HUES6 (cell line): ENCODE measurements around the gene TMEFF2.

ENCODE experiments used
- H3K27ac ChIP-seq: 2 replicates; pipeline ENCODE4 v1.7.0; 2013; ENCODE audit warnings: low read depth, mild to moderate bottlenecking, low read length, inconsistent platforms
- H3K27me3 ChIP-seq: 2 replicates; pipeline ENCODE4 v1.6.1; 2013; ENCODE audit warnings: low read length; ENCODE audit not compliant: control insufficient read depth, insufficient read depth
- H3K36me3 ChIP-seq: 2 replicates; pipeline ENCODE4 v1.6.1; 2013; ENCODE audit warnings: low read length; ENCODE audit not compliant: control insufficient read depth, insufficient read depth
- H3K4me1 ChIP-seq: 2 replicates; pipeline ENCODE4 v1.6.1; 2013; ENCODE audit warnings: low read length; ENCODE audit not compliant: control insufficient read depth, insufficient read depth
- H3K4me3 ChIP-seq: 2 replicates; pipeline ENCODE4 v1.5.1; 2013; ENCODE audit warnings: low read depth, low read length
- H3K9ac ChIP-seq: one replicate; pipeline ENCODE4 v1.6.1; 2013; ENCODE audit warnings: mild to moderate bottlenecking, low read length
- H3K9me3 ChIP-seq: 2 replicates; pipeline ENCODE4 v1.6.1; 2013; ENCODE audit warnings: low read depth, low read length; ENCODE audit not compliant: control insufficient read depth, insufficient read depth

TMEFF2 gene

DNA sequence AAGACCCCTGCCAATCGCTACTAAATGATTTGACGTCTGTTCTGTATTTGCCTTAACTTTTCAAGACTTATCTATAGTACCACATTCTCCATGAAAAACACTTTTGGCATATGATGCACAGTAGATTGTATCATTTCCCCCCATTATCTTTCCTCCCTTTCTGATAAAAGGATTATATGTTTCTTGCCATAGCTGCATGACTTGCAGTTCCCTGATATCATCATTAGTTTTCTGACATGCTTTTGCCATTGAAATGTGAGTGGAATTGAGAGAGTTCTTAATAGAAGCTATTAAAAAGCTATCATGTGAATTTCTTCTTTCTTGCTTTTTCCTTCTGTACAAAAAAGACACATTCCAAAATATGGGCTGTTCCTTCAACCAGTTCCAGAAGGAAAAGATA lies 130.3 kb downstream of the TMEFF2 start:
- Histone ChIP-seq H3K4me1 (no peaks in the 10 kb centered on the region), H3K9me3 (no peaks in the 10 kb centered on the region), H3K27me3 (no peaks in the 10 kb centered on the region), H3K4me3 (no peak overlapping the region), H3K36me3 (no peaks in the 10 kb centered on the region), H3K9ac (no peak overlapping the region), H3K27ac (no peak overlapping the region)

GRCh38 chr2:192060161-192060560 lies 134.6 kb downstream of the TMEFF2 start:
- H3K27me3 ChIP-seq: no peaks in the 10 kb centered on the region
- no peak overlapping the region for H3K27ac ChIP-seq
- H3K36me3 ChIP-seq: no peaks in the 10 kb centered on the region
- H3K4me1 ChIP-seq: no peaks in the 10 kb centered on the region
- no peak overlapping the region for H3K4me3 ChIP-seq
- no peaks in the 10 kb centered on the region for H3K9me3 ChIP-seq
- H3K9ac ChIP-seq: no peak overlapping the region

DNA sequence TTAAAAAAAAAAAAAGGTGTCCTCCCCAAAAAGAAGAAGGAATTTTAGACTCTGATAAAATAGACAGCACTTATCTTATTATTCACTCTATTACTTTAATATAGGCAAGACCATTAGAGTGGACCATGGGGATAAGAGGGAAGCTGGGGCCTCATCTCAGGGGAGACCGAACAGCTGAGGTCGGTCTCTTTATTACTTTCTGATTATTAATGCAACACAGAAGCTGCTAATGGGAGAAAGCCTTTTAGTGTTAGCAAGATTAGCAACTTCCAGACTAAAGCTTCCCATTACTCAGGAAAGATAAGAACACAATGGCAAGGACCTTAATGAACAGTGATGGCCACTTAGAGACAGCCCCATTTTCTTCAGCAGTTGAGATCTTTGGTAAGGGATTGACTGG lies 135.5 kb downstream of the TMEFF2 start:
- Histone ChIP-seq H3K27ac (no peak overlapping the region), H3K36me3 (no peaks in the 10 kb centered on the region), H3K9me3 (no peaks in the 10 kb centered on the region), H3K4me3 (no peak overlapping the region), H3K9ac (no peak overlapping the region), H3K4me1 (no peaks in the 10 kb centered on the region), H3K27me3 (no peaks in the 10 kb centered on the region)

DNA sequence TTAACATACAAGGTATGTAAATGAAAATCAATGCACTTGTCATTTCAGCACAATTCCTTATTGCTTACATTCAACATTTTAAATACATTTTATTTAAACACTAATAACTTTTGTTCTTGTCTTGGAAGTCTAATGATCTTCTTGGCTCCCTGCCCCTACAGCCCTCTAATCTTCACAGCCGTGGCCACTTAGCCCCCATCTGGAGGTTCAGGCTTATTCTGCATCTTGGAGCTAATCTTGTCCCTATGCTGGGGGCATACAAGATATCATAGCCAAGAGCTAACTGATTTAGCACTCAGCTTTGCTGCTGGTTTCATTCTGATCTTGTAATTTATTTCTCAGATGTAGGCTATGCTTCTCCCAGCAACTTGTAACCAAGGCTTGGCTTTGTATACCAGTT lies 140.8 kb downstream of the TMEFF2 start:
- H3K9me3 ChIP-seq: no peaks in the 10 kb centered on the region
- no peaks in the 10 kb centered on the region for H3K36me3 ChIP-seq
- no peaks in the 10 kb centered on the region for H3K27me3 ChIP-seq
- no peak overlapping the region for H3K27ac ChIP-seq
- 0 out of 2 replicates have a peak, but pooled peaks cover 4% of the 10 kb centered on the region for H3K4me1 ChIP-seq
- H3K9ac ChIP-seq: no peak overlapping the region
- no peak overlapping the region for H3K4me3 ChIP-seq

DNA sequence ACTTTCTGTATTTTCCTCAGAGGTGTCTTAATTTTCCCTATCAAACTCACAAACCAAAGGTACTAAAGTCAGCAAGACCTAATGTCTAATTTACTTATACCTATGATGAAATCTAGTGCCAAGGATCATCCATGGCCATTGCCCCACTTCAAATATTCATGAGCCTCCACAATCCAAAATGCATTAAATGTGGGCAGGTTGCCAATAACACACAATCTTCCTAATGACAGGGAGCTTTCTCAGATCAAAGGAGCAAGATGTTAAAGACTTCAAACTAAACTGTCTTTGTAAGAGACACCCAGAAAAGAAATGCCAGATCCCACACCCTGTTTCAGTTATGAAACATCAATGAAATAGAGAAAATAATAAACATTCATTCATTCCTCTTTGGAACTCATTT lies 143.2 kb downstream of the TMEFF2 start:
- Histone ChIP-seq H3K27ac (no peak overlapping the region), H3K4me3 (no peak overlapping the region), H3K4me1 (0 out of 2 replicates have a peak, but pooled peaks cover 4% of the 10 kb centered on the region), H3K36me3 (no peaks in the 10 kb centered on the region), H3K9me3 (no peaks in the 10 kb centered on the region), H3K27me3 (no peaks in the 10 kb centered on the region), H3K9ac (no peak overlapping the region)

DNA sequence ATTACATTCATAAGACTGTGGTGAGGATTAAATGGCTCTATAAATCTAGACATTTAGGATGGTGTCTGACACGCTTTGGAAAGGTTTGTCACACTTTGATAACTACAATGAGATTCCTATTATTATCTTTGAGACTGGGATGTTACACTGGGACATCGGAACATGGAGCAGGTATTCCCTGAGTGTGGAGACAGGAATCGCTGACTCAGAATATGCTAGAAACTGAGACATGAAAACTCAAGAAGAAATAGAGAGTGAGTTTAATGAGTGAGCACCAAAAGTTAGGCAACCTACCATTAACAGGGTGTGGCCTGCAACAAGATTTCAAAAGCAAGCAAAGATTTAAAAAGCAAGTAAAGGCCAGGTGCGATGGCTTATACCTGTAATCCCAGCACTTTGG lies 145.4 kb downstream of the TMEFF2 start:
- Histone ChIP-seq H3K36me3 (no peaks in the 10 kb centered on the region), H3K9ac (no peak overlapping the region), H3K4me1 (0 out of 2 replicates have a peak, but pooled peaks cover 4% of the 10 kb centered on the region), H3K27me3 (no peaks in the 10 kb centered on the region), H3K9me3 (no peaks in the 10 kb centered on the region), H3K4me3 (no peak overlapping the region), H3K27ac (no peak overlapping the region)

DNA sequence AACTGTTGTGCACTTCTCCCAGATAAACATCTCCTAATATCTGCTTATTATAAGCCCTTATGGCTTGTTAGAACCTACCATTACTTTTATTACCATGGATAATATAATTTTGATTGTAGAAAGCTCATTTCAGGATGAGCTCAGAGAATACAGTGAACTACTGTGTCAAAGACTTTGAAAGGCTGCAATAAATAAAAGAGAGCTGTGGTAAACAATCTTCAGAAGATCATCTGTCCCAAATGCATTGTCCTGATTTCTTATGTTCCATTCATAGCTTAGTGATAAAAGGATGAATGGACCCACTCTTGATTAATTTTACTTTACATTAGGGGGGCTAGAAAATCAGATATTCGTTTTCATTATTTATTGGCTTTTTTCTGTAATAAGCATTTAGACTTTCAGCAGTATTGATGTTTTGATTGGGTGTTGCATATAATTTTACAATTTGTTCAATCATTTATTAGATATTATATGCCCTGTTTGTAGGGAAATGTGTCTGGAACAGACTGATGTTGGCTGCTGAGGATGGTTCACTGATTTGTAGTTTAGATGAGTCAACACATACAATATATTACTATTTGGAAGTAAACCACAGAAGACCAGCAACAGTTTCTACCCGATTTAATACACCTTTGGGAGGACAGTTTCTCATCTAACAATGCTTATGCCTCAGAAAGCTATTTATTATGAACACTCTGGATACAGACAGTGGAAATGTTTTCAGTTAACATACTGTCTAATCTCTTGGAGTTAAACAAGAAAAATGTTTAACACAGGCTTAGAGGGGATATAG lies 147.2 kb downstream of the TMEFF2 start:
- Histone ChIP-seq H3K36me3 (no peaks in the 10 kb centered on the region), H3K4me1 (0 out of 2 replicates have a peak, but pooled peaks cover 4% of the 10 kb centered on the region), H3K27ac (no peak overlapping the region), H3K4me3 (no peak overlapping the region), H3K9ac (no peak overlapping the region), H3K9me3 (no peaks in the 10 kb centered on the region), H3K27me3 (no peaks in the 10 kb centered on the region)

DNA sequence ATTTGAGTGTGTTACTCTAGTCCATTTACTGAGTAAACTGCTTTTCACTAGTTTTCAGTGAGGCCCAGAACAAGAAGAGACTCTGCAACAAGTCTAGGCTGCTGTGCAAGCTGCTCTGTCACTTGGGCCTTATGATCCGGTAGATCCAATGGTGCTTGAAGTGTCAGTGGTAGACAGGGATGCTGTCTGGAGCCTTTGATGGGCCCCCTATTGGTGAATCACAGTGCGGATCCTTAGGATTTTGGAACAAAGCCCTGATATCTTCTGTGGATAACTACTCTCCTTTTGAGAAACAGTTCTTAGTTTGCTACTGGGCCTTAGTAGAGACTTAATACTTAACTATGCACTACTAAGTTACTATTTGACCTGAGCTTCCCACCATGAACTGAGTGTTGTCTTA lies 150.2 kb downstream of the TMEFF2 start:
- no peak overlapping the region for H3K9ac ChIP-seq

GRCh38 chr2:192043216-192043870 lies 151.4 kb downstream of the TMEFF2 start:
- Histone ChIP-seq H3K4me1 (no peaks in the 10 kb centered on the region), H3K36me3 (no peaks in the 10 kb centered on the region), H3K9ac (no peak overlapping the region), H3K4me3 (no peak overlapping the region), H3K27ac (no peak overlapping the region), H3K27me3 (no peaks in the 10 kb centered on the region), H3K9me3 (no peaks in the 10 kb centered on the region)

More for the DNA sequence above, 150.2 kb downstream of the TMEFF2 start:
- H3K27me3 ChIP-seq: no peaks in the 10 kb centered on the region
- H3K4me1 ChIP-seq: no peaks in the 10 kb centered on the region
- H3K9me3 ChIP-seq: no peaks in the 10 kb centered on the region
- H3K27ac ChIP-seq: no peak overlapping the region
- no peaks in the 10 kb centered on the region for H3K36me3 ChIP-seq
- H3K4me3 ChIP-seq: no peak overlapping the region

- Histone ChIP-seq H3K36me3 (no peaks in the 10 kb centered on the region), H3K27ac (no peak overlapping the region), H3K9ac (no peak overlapping the region), H3K4me3 (no peak overlapping the region), H3K9me3 (no peaks in the 10 kb centered on the region), H3K4me1 (no peaks in the 10 kb centered on the region), H3K27me3 (no peaks in the 10 kb centered on the region)
Measured at GRCh38 chr2:192042126-192042525, 152.6 kb downstream of the TMEFF2 start.

DNA sequence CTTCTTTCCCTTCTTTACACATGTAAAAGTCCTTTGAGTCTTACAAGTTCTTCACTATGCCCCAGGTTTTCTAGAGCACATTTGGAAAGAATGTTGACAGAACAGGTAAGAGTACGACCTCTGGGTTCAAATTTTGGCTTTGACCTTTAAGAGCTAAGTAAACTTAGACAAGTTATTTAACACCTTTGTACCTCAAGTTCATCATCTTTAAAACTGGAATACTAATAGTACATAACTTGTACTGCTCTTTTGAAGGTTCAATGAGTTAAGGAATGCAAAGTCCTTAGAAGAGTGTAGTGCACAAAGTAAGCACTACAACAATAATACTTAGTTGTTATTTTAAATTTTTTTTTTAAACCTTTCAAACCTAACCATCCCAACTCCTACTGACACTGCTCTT lies 156.6 kb downstream of the TMEFF2 start:
- H3K4me3 ChIP-seq: no peak overlapping the region
- no peaks in the 10 kb centered on the region for H3K9me3 ChIP-seq
- no peak overlapping the region for H3K27ac ChIP-seq
- H3K36me3 ChIP-seq: no peaks in the 10 kb centered on the region
- no peaks in the 10 kb centered on the region for H3K27me3 ChIP-seq
- no peaks in the 10 kb centered on the region for H3K4me1 ChIP-seq
- no peak overlapping the region for H3K9ac ChIP-seq
